Measurements from ENCODE around the gene SLC17A8.

Gene SLC17A8

GRCh38 chr12:100453951-100454350 lies 97.1 kb downstream of the SLC17A8 start (continued):
- TF ChIP-seq, protein P1, sequence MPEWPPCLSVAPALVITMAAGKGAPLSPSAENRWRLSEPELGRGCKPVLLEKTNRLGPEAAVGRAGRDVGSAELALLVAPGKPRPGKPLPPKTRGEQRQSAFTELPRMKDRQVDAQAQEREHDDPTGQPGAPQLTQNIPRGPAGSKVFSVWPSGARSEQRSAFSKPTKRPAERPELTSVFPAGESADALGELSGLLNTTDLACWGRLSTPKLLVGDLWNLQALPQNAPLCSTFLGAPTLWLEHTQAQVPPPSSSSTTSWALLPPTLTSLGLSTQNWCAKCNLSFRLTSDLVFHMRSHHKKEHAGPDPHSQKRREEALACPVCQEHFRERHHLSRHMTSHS (tag by site-specific recombination; IDR thresholded peaks at IDR 0.05) = no peak
- TF ChIP-seq ZNF549 (tag by site-specific recombination; IDR thresholded peaks at IDR 0.05) = no peak
- TF ChIP-seq MZF1 (tag by site-specific recombination; IDR thresholded peaks at IDR 0.05; ENCODE audit: borderline replicate concordance) = no peak
- no peak for TF ChIP-seq SP3 (tag by site-specific recombination; IDR thresholded peaks at IDR 0.05)
- no peak for TF ChIP-seq ZNF404 (tag by site-specific recombination; IDR thresholded peaks at IDR 0.05)
- TF ChIP-seq GLIS1 (tag by site-specific recombination; IDR thresholded peaks at IDR 0.05) = no peak
- no peak for TF ChIP-seq GLI2 (tag by site-specific recombination; IDR thresholded peaks at IDR 0.05; ENCODE audit: borderline replicate concordance, low read depth)
- TF ChIP-seq, protein P2, sequence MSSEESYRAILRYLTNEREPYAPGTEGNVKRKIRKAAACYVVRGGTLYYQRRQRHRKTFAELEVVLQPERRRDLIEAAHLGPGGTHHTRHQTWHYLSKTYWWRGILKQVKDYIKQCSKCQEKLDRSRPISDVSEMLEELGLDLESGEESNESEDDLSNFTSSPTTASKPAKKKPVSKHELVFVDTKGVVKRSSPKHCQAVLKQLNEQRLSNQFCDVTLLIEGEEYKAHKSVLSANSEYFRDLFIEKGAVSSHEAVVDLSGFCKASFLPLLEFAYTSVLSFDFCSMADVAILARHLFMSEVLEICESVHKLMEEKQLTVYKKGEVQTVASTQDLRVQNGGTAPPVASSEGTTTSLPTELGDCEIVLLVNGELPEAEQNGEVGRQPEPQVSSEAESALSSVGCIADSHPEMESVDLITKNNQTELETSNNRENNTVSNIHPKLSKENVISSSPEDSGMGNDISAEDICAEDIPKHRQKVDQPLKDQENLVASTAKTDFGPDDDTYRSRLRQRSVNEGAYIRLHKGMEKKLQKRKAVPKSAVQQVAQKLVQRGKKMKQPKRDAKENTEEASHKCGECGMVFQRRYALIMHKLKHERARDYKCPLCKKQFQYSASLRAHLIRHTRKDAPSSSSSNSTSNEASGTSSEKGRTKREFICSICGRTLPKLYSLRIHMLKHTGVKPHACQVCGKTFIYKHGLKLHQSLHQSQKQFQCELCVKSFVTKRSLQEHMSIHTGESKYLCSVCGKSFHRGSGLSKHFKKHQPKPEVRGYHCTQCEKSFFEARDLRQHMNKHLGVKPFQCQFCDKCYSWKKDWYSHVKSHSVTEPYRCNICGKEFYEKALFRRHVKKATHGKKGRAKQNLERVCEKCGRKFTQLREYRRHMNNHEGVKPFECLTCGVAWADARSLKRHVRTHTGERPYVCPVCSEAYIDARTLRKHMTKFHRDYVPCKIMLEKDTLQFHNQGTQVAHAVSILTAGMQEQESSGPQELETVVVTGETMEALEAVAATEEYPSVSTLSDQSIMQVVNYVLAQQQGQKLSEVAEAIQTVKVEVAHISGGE (tag by site-specific recombination; conservative IDR thresholded peaks at IDR 0.05; ENCODE audit: low read depth) = no peak

- no peaks in the 10 kb centered on the region for H3K9me3 ChIP-seq (ENCODE audit: control insufficient read depth, insufficient read depth, low read depth, low read length)
- no peak overlapping the region for H3K4me3 ChIP-seq (ENCODE audit: low read depth, low read length)
- H3K27ac ChIP-seq (ENCODE audit: extremely low read depth, low read depth, low read length) = no peak overlapping the region
- no peaks in the 10 kb centered on the region for H3K36me3 ChIP-seq (ENCODE audit: control insufficient read depth in 2 of 2, insufficient read depth in 1 of 2, low read length in 2 of 2)
- ChIA-PET CTCF (interaction anchor here (1.1 to 1.2 kb wide), 3 partner anchors 24 to 836 kb away, joined by 3 to 6 read pairs (median 3); no protein-coding TSS in a partner anchor), POLR2A (no interaction called here)
- TF ChIP-seq ZSCAN23 (tag by site-specific recombination; IDR thresholded peaks at IDR 0.05) (no peak), ZNF362 (tag by site-specific recombination; IDR thresholded peaks at IDR 0.05) (no peak), ZNF658 (tag by site-specific recombination; IDR thresholded peaks at IDR 0.05) (no peak), ZNF664 (tag by site-specific recombination; IDR thresholded peaks at IDR 0.05) (no peak), ZSCAN30 (tag by site-specific recombination; IDR thresholded peaks at IDR 0.05) (no peak), KLF8 (tag by site-specific recombination; IDR thresholded peaks at IDR 0.05) (no peak)
- TF ChIP-seq, protein P3, sequence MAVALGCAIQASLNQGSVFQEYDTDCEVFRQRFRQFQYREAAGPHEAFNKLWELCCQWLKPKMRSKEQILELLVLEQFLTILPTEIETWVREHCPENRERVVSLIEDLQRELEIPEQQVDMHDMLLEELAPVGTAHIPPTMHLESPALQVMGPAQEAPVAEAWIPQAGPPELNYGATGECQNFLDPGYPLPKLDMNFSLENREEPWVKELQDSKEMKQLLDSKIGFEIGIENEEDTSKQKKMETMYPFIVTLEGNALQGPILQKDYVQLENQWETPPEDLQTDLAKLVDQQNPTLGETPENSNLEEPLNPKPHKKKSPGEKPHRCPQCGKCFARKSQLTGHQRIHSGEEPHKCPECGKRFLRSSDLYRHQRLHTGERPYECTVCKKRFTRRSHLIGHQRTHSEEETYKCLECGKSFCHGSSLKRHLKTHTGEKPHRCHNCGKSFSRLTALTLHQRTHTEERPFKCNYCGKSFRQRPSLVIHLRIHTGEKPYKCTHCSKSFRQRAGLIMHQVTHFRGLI (tag by site-specific recombination; IDR thresholded peaks at IDR 0.05) = no peak
- TF ChIP-seq, protein P4, sequence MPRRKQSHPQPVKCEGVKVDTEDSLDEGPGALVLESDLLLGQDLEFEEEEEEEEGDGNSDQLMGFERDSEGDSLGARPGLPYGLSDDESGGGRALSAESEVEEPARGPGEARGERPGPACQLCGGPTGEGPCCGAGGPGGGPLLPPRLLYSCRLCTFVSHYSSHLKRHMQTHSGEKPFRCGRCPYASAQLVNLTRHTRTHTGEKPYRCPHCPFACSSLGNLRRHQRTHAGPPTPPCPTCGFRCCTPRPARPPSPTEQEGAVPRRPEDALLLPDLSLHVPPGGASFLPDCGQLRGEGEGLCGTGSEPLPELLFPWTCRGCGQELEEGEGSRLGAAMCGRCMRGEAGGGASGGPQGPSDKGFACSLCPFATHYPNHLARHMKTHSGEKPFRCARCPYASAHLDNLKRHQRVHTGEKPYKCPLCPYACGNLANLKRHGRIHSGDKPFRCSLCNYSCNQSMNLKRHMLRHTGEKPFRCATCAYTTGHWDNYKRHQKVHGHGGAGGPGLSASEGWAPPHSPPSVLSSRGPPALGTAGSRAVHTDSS (tag by site-specific recombination; IDR thresholded peaks at IDR 0.05) = no peak
- H3K4me1 ChIP-seq (ENCODE audit: control insufficient read depth, insufficient read depth, low read length) = no peaks in the 10 kb centered on the region
Observed at GRCh38 chr12:100455896-100456295, 99.0 kb downstream of the SLC17A8 start.
